Fibroblast of the aortic adventitia (primary cell): ENCODE measurements around the gene NUDT14. TPM values are rescaled to one million over a fixed set of nuclear protein-coding genes. Genes with fewer than 3 reads are reported as not detected.

Experiments used
- DNase-seq: peaks from one replicate; pipeline ENCODE4 v3.0.0-alpha.2; 2010; ENCODE audit warnings: low read depth
- H3K4me3 ChIP-seq: 2 replicates; pipeline ENCODE4 v1.5.1; 2011; ENCODE audit warnings: low read depth, mild to moderate bottlenecking, control low read depth, low read length, moderate library complexity
- CTCF ChIP-seq: IDR thresholded peaks from 2 replicates; pipeline ENCODE4 v1.5.1; 2011; ENCODE audit warnings: mild to moderate bottlenecking, low read length, control low read depth, inconsistent platforms; ENCODE audit not compliant: insufficient read depth
- total RNA-seq: library from RNA; depleted of rRNA; stranded (reverse); fragments of >200 nt; gene quantifications from 2 replicates; pipeline ENCODE4 v1.2.3, GENCODE V29; 2012; ENCODE audit warnings: low replicate concordance

The NUDT14 gene
- total RNA-seq, 1 donor, result 11.7 TPM

GRCh38 chr14:105144026-105144665 lies 37.0 kb downstream of the NUDT14 start:
- H3K4me3 ChIP-seq, result no peak overlapping the region
- no peak for DNase-seq
- no peak for TF ChIP-seq CTCF

GRCh38 chr14:105143451-105144025 lies 37.6 kb downstream of the NUDT14 start:
- DNase-seq, result no peak
- no peak for TF ChIP-seq CTCF
- no peak overlapping the region for H3K4me3 ChIP-seq

- no peak for DNase-seq
- no peak overlapping the region for H3K4me3 ChIP-seq
- TF ChIP-seq CTCF, result no peak
Measured at GRCh38 chr14:105142651-105143450, 38.3 kb downstream of the NUDT14 start.

- no peak for TF ChIP-seq CTCF
- DNase-seq, result no peak
- no peak overlapping the region for H3K4me3 ChIP-seq
Measured at GRCh38 chr14:105141486-105142281, 39.4 kb downstream of the NUDT14 start.

- H3K4me3 ChIP-seq, result no peak overlapping the region
- no peak for TF ChIP-seq CTCF
- DNase-seq, result no peak
Measured at GRCh38 chr14:105141026-105141425, 40.1 kb downstream of the NUDT14 start.

GRCh38 chr14:105140581-105140980 lies 40.5 kb downstream of the NUDT14 start:
- DNase-seq, result no peak
- H3K4me3 ChIP-seq, result no peak overlapping the region
- no peak for TF ChIP-seq CTCF
